Measurements from ENCODE around the gene DGKE.

- TF ChIP-seq POLR2A (IDR thresholded peaks at IDR 0.05) (no peak), CTCF (IDR thresholded peaks at IDR 0.05) (no peak)
Measured at GRCh38 chr17:56815711-56816110, 18.2 kb upstream of the DGKE start.
